ENCODE measurements around the gene KYAT1.
"Not testable (repeated sequence)": the region's sequence is repeated elsewhere in the genome, so short reads cannot be mapped to it uniquely, and the experiment has no call there.

The KYAT1 gene

DNA sequence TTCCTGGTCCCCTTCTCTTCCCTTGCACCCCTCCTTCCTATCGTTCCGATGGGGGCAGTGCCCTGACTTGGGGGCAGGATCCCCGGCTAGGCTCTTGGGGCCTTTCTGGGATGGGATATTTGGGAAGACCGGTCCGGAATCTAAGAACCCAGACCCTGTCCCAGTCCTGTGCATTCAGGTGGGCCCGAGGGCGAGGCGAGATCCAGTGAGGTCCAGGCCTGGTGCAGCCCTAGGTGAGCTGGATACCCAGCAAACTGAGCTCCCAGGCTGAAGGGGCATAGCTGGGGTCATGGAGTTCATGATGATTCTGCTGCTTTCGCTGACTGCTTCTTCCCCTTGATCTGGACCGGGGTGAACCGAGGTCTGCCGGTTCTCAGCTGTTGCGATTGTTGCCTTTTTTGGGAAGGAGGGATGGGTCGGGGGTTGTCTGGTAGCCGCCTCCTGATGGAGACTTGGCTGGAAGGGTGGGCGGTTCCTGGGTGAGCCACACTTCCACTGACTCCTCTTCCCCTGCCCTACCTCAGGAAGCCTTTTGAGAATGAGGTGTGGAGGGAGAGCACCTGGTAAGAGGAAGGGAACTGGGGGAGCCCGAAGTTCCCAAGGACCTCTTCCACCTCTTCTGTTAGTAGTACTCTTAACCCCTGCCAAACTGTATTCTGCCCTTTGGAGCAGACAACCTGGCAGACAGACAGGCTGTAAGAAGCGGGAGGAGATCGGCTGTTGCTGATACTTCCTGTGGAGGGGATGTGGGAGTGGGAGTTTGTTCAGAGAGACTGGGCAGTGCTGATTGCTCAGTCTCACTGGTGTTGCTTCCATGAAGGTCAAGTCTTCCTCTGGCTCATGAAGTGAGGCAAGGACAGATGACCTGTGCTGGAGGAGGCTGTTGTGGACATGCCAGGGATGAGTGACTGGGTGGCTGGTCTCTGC lies 1.2 kb upstream of the KYAT1 start:
- DNase-seq: no peak

DNA sequence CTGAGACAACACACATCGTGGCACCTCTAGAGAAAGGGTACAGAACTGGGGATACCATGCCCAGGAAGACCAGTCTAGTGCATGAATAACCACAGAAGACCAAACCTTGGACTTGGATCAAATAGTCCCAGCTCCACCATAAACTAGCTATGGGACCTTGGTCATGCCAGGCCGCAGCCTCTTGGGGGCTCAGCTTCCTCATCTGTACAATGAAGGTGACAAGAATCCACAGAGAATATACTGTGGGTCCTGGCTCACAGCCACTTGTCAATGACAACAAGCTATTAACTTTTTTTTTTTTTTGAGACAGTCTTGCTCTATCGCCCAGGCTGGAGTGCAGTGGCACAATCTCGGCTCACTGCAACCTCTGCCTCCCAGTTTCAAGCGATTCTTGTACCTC lies 3.9 kb downstream of the KYAT1 start:
- DNase-seq: no peak

DNA sequence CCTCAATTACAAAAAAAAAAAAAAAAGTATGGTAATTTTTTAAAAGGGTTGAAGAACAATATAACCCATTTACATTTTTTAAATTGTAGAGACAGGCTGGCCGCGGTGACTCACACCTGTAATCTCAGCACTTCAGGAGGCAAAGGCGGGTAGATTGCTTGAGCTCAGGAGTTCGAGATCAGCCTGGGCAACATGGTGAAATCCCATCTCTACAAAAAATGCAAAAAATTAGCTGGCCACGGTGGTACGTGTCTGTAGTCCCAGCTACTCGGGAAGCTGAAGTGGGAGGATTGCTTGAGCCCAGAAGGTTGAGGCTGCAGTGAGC lies 10.8 kb downstream of the KYAT1 start:
- DNase-seq: not testable (repeated sequence)

DNA sequence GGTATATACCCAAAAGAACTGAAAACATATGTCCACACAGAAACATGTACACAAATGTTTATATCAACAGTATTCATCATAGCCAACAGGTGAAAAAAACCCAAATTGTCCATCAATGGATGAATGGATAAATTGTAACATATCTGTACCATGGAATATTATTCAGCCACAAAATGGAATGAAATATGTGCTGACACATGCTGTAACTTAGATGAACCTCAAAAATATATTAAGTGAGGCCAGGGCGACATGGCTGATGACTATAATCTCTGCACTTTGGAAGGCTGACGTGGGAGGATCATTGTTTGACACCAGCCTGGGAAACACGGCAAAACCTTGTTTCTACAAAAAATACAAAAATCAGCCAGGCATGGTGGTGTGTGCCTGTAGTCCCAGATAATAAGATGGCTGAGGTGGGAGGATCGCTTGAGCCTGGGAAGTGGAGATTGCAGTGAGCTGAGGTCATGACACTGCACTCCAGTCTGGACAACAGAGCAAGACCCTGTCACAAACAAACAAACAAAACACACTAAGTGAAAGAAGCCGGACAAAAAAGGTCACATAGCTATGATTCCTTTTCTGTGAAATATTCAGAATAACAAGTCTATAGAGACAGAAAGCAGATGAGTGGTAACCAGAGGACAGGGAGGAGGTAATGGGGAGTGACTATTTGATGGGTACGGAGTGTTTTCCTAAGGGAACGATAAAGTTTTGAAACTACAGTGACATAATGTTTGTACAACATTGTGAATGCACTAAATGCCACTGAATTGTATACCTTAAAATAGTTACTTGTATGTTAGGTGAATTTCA lies 11.4 kb downstream of the KYAT1 start:
- no peak for DNase-seq

DNA sequence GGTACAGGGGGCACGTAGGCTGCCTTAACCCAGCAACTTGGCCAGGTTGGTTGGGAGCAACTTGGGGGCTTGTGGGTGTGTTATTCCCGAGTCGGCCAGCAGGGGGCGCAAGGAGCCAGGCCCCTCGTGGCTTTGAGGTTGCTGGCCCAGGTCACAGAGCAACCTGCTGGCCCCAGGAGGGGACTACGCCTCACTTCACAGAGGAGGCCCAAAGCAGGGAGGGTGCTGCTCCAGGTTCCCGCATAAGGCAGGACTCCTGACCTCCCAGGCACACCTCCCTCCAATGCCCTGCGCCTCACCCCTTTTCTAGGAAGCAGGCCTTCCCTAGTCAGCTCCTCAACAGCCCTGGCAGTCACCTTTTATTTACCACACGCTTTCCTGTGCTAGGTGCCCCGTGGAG lies 18.1 kb downstream of the KYAT1 start:
- peak; percentile 86 for DNase-seq

DNA sequence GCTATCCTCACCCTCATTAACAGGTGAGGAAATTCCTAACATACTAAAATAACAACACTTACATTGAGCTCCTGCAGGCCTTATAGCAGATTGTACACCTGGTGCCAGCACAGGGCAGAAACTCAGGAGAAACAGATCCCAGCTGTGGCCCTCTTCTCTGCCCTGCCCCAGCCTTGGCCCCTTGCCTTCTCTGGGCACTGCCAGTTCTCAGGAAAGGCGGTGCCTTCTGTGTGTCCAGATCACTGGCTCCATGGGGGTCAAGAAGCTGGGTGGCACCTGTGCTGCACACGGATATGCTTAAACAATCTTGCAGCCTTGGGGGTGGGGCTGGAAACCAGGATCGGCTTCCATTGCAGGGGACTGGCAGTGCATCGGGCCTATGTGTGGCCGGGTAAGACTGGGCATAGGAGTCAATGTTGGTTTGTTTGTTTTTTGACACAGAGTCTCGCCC lies 19.3 kb downstream of the KYAT1 start:
- DNase-seq: no peak

DNA sequence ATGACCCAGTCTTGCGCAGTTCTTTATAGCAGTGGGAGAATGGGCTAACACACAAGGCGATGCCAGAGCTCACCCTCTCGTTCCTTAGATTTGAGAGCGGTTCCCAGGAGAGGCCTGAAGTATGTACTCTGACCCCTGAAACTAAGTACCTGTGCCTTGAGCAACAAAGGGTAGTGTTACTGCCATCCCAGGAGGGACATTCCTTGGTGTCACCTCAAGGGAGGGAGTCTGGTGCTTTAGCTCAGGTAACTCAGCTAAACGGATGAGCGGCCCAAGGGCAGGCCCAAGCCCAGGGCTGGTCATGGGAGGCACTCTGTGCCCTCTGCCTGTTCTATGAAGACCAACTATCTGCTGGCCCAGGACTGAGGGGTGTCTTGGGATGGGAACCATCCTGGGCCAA lies 20.2 kb downstream of the KYAT1 start:
- no peak for DNase-seq

DNA sequence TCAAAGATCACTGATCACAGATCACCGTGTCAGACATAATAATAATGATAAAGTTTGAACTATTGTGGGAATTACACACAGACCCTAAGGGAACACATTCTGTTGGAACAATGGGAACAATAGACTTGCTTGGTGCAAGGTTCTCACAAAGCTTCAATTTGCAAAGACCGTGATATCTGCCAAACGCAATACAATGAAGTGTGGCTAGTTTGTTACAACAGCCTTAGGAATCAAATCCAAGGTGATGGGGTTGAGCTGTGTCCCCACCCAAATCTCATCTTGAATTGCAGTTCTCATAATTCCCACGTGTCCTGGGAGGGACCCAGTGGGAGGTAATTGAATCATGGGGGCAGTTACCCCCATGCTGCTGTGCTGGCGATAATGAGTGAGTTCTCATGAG lies 20.8 kb downstream of the KYAT1 start:
- DNase-seq: no peak

DNA sequence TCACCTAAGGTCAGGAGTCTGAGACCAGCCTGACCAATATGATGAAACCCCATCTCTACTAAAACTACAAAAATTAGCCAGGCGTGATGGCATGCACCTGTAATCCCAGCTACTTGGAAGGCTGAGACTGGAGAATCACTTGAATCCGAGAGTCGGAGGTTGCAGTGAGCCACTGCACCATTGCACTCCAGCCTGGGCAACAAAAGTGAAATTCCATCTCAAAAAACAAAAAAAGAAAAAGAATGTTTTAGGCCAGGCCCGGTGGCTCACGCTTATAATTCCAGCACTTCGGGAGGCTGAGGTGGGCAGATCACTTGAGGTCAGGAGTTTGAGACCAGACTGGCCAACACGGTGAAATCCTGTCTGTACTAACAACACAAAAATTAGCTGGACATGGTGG lies 23.3 kb downstream of the KYAT1 start:
- not testable (repeated sequence) for DNase-seq

DNA sequence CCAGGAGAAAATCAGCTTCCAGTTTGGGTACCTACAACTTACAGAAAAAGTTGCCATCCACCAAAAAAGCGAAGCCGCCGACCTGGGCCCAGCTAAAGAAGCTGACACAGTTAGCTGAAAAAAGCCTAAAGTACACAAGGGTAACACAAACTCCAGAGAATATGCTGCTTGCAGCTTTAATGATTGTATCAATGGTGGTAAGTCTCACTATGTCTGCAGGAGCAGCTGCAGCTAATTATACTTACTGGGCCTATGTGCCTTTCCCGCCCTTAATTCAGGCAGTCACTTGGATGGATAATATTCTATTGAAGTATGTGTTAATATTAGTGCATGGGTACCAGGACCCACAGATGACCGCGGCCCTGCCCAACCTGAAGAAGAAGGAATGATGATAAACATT lies 27.3 kb downstream of the KYAT1 start:
- not testable (repeated sequence) for DNase-seq

DNA sequence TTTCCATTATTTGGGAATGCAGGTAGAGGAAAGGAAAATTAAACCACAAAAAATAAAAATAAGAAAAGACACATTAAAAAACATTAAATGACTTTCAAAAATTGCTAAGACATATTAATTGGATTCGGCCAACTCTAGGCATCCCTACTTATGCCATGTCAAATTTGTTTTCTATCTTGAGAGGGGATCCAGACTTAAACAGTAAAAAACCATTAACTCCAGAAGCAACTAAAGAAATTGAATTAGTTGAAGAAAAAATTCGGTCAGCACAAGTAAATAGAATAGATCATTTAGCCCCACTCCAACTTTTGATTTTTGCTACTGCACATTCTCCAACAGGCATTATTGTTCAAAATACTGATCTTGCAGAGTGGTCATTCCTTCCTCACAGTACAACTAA lies 29.1 kb downstream of the KYAT1 start:
- not testable (repeated sequence) for DNase-seq

DNA sequence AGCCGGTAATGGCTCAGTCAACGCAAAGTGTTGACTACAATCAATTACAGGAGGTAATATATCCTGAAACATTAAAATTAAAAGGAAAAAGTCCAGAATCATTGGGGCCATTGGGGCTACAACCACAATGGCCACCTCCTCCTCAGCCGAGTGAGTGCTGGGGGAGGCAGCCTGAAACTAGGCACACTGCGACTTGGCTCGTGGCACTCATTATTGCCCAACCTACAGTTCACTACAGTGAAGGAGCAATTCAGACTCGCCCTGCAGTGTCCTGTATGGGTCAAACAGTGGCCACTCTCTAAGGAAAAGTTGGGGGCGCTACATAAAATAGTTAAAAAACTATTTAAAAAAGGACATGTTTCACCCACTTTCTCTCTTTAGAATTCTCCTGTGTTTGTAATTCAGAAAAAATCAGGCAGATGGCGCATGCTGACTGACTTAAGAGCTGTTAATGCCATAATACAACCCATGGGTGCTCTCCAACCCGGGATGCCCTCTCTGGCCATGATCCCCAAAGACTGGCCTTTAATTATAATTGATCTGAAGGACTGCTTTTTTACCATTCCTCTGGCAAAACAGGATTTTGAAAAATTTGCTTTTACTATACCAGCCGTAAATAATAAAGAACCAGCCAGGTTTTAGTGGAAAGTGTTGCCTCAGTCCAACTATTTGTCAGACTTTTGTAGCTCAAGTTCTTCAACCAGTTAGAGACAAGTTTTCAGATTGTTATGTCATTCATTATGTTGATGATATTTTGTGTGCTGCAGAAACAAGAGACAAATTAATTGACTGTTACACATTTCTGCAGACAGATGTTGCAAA lies 29.8 kb downstream of the KYAT1 start:
- DNase-seq: not testable (repeated sequence)

DNA sequence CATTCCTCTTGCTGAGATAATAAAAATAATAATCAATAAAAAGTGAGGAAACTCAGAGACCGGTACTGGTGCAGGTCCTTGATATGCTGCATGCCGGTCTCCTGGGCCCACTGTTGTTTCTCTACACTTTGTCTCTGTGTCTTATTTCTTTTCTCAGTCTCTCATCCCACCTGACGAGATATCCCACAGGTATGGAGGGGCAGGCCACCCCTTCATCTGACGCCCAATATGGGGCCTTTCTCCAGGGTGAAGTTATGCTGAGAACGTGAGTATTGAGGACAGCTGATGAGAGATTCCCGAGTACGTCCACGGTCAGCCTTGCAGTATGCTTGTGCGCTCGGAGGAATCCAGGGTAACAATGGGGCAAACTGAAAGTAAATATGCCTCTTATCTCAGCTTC lies 30.7 kb downstream of the KYAT1 start:
- not testable (repeated sequence) for DNase-seq

DNA sequence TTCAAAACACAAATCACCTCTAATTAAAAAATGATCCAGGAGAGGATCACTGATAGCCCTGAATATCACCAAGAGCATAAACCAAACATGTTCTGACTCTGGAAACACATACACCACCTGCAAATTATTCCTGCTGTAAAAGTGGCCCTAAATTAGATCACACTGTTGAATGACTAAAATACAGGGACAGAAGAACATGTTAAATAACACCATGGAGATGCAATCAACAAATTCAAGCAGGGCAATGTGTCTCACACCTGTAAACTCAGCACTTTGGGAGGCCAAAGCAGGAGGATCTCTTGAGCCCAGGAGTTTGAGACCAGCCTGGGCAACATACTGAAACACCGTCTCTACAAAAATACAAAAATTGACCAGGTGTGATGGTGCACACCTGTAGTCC lies 33.9 kb downstream of the KYAT1 start:
- no peak for DNase-seq

DNA sequence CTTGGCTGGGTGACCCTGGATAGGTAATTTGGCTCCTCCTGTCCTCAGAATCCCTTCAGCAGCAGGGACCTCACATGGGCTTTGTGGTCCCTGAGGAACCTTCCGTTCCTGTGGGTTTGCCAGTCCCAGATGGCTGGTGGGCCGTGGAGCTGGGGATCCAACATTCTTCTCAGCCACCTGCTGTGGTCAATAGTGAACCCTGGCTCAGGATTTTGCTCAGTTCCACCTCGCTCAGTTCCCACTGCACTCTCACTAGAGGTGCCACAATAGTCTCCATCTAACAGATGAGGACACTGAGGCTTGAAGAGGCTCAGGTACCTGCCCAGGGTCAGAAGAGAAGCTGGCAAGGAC lies 35.1 kb downstream of the KYAT1 start:
- DNase-seq: no peak

DNA sequence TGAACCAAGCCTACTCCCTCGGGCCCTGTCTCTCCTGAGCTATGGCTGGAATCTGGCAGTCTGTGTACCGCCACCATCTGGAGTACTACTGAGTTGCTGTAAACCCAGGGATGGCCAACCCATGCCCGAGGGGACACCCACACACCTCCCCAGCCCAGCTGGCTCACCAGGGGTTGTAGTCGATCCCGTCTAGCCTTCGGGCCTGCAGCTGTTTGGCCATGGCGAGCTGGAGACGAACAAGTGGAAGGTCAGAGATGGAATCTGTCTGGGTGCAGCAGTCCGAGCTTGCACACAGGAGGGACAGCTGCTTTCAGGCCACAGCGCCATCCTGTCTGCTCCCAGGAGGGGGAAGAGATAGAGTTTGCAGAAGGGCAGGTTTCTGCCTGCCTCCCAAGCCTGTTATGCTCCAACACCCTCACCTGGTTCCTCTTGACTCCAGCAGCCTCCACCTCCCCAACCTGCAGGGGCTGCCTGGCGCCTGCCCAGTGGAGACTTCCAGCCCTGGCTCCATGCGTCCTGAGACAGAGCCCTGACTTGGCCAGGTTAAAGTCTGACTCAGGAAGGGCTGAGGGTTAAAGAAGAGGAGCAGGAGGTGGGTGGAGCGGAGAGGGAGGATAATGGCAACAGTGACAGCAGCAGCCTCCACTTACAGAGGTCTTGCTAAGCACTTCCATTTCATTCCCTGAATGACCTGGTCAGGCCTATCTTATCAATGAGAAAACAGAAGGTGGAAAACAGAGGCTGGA lies 36.4 kb downstream of the KYAT1 start:
- no peak for DNase-seq

DNA sequence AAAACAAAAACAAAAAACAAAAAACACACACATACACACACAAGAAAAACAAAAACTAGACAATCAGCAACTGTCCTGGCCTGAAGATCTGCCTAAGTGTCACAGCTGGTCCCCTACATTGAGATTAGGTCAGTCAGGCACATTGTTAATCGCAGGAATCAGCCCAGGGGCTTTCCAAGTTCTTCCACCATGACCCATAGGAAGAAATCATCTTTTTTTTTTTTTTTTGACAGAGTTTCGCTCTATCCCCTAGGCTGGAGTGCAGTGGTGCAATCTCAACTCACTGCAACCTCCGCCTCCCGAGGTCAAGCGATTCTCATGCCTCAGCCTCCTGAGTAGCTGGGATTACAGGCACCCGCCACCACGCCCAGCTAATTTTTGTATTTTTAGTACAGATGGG lies 38.6 kb downstream of the KYAT1 start:
- DNase-seq: not testable (repeated sequence)

DNA sequence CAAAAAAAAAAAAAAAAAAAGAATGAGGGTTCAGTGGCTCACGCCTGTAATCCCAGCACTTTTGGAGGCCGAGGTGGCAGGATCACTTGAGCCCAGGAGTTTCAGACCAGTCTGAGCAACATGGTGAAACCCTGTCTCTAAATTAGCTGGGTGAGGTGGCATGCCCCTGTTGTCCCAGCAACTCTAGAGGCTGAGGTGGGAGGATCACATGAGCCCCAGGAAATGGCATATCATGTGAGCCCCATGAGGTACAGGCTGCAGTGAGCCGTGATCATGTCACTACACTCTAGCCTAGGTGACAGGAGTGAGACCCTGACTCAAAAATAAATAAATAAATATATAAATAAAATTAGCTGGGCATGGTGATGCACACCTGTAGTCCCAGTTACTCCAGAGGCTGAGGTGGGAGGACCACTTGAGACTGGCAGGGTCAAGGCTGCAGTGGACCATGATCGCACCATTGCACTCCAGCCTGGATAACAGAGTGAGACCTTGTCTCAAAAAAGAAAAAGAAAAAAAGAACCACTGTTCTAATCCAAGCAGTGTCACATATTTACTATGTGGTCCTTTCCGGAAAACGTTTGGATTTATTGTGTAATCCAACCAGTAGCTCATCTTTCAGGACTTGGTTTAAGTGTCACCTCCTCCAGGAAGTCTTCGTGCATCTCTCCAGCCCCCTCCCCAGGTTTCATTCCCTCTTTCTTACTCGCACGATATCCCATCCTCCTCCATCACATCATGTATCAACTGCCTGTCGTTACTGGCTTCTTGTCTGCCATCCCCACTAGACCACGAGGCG lies 39.9 kb downstream of the KYAT1 start:
- no peak for DNase-seq

DNA sequence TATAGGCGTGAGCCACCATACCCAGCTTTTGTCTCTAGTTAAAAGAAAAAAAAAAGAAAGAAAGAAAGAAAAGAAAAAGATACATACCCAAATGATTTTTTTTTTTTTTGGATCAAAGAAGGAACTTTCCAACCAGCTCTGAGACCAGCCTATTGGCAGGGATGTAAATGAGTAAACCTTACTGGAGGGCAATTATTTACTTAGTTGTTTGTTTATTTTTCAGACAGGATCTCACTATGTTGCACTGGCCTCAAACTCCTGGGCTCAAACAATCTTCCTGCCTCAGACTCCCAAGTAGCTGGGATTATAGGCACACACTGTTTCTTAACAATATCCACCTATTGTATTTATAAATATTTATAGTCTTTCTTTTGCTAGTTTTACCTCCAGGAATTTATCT lies 41.2 kb downstream of the KYAT1 start:
- DNase-seq: no peak

DNA sequence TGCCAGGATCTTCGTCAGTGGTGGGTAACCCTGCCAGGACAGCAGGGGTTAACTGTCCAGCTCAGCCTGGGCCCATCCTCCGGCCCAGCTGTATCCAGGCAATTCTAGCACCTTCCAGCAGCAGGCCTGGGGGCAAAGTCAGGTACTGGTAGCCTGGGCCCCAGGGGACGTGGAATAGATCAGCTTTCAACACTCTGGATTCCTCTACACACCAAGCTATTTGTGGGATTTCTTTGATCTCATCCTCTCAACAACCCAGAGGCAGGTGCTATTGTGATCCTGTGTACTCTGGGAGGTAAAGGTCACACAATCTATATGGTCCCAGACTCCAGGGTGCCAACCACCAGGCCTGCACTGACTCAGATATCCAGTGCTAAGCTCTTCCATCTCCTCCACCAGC lies 43.4 kb downstream of the KYAT1 start:
- DNase-seq: no peak

DNA sequence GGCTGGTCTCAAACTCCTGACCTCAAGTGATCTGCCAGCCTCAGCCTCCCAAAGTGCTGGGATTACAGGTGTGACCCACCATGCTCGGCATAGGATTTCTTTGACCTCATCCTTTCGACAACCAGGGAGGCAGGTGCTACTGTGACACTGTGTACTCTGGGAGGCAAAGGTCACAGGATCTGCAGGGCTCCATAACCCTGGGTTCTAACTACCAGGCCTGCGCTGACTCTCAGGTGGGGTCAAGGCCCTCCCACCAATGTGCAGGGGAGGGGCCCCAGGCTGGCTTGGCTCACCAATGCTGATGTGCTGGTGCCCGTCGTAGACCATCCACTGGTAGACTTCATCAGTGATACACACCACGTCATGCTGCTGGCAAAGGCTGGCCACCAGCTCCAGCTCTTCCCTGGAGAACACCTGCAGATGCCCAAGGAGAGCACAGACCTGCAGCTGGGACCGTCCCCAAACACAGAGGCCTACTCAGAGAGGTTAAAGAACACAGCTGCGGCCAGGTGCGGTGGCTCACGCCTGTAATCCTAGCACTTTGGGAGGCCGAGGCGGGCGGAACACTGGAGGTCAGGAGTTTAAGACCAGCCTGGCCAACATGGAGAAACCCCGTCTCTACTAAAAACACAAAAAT lies 45.1 kb downstream of the KYAT1 start:
- DNase-seq: no peak
